GM12891 (cell line): ENCODE measurements around the gene KLHL4.

Experiments
- PAX5 ChIP-seq: IDR thresholded peaks from 2 replicates; pipeline ENCODE4 v1.6.1; 2011; ENCODE audit warnings: low read length, moderate library complexity, mild to moderate bottlenecking; ENCODE audit not compliant: insufficient read depth, severe bottlenecking
- POLR2A ChIP-seq: IDR thresholded peaks from 2 replicates; pipeline ENCODE4 v1.6.1; 2011; ENCODE audit warnings: low read depth, low read length, control low read depth
- POLR2AphosphoS5 ChIP-seq: IDR thresholded peaks from 2 replicates; pipeline ENCODE4 v1.6.1; 2011; ENCODE audit warnings: low read depth, low read length, control low read depth
- POU2F2 ChIP-seq: IDR thresholded peaks from 2 replicates; pipeline ENCODE4 v1.6.1; 2011; ENCODE audit warnings: low read depth, mild to moderate bottlenecking, control low read depth, low read length, moderate library complexity
- SPI1 ChIP-seq: IDR thresholded peaks from 2 replicates; pipeline ENCODE4 v1.6.1; 2011; ENCODE audit warnings: low read depth, low read length, control low read depth
- TAF1 ChIP-seq: IDR thresholded peaks from 2 replicates; pipeline ENCODE4 v1.6.1; 2011; ENCODE audit warnings: low read depth, low read length, control low read depth

GRCh38 chrX:87525771-87526229 lies 8.2 kb downstream of the KLHL4 start:
- no peak for TF ChIP-seq POLR2A
- no peak for TF ChIP-seq POU2F2
- TF ChIP-seq POLR2AphosphoS5 = no peak
- no peak for TF ChIP-seq PAX5
- TF ChIP-seq TAF1 = no peak
- TF ChIP-seq SPI1 = no peak
